Stimulated activated CD8-positive, alpha-beta memory T cell treated with anti-CD3 and anti-CD28 coated beads, Interleukin-12 subunit alpha, Interleukin-12 subunit beta, amount 100 ng/mL, for 4 hours (primary cell): Measurements from ENCODE around the gene C2orf80.
"Not testable (repeated sequence)": the region's sequence is repeated elsewhere in the genome, so short reads cannot be mapped to it uniquely, and the experiment has no call there.

Source experiments
- DNase-seq: peaks from one replicate; pipeline ENCODE4 v3.0.0-alpha.2; 2020; ENCODE audit warnings: low read depth

Gene C2orf80

GRCh38 chr2:208189810-208190503 lies at the start of gene C2orf80:
Gene C2orf80, minus strand, starts transcription at chr2:208190030. Its CDS starts 3,044 bp downstream, at chr2:208186986.
- DNase-seq = no peak

GRCh38 chr2:208235860-208236259 lies 46.0 kb upstream of the C2orf80 start:
- no peak for DNase-seq

GRCh38 chr2:208234786-208235185 lies 45.0 kb upstream of the C2orf80 start:
- DNase-seq = no peak

GRCh38 chr2:208228476-208228875 lies 38.6 kb upstream of the C2orf80 start:
- no peak for DNase-seq

GRCh38 chr2:208227581-208228232 lies 37.9 kb upstream of the C2orf80 start:
- DNase-seq = no peak

- no peak for DNase-seq
Observed at GRCh38 chr2:208224802-208225201, 35.0 kb upstream of the C2orf80 start.

- DNase-seq = no peak
Observed at GRCh38 chr2:208222351-208222750, 32.5 kb upstream of the C2orf80 start.

- not testable (repeated sequence) for DNase-seq
Observed at GRCh38 chr2:208221873-208222272, 32.0 kb upstream of the C2orf80 start.

GRCh38 chr2:208210688-208211451 lies 21.0 kb upstream of the C2orf80 start:
- DNase-seq = no peak

- no peak for DNase-seq
Observed at GRCh38 chr2:208208335-208209085, 18.7 kb upstream of the C2orf80 start.

GRCh38 chr2:208207769-208208168 lies 17.9 kb upstream of the C2orf80 start:
- DNase-seq = no peak

- no peak for DNase-seq
Observed at GRCh38 chr2:208204166-208204565, 14.3 kb upstream of the C2orf80 start.

GRCh38 chr2:208195531-208195930 lies 5.7 kb upstream of the C2orf80 start:
- DNase-seq = no peak

- no peak for DNase-seq
Observed at GRCh38 chr2:208192611-208193236, 2.9 kb upstream of the C2orf80 start.

GRCh38 chr2:208189069-208189809 lies 591 bp downstream of the C2orf80 start:
- DNase-seq = no peak

GRCh38 chr2:208186893-208187292 lies 2.9 kb downstream of the C2orf80 start:
- no peak for DNase-seq

GRCh38 chr2:208186465-208186864 lies 3.4 kb downstream of the C2orf80 start:
- DNase-seq = no peak

GRCh38 chr2:208183972-208184705 lies 5.7 kb downstream of the C2orf80 start:
- DNase-seq = no peak

GRCh38 chr2:208183526-208183925 lies 6.3 kb downstream of the C2orf80 start:
- no peak for DNase-seq

GRCh38 chr2:208182835-208183234 lies 7.0 kb downstream of the C2orf80 start:
- DNase-seq = no peak
